HG02943 (cell line): ENCODE results near the gene CISD3.

Experiments
- ATAC-seq: cut with Tn5 transposase; IDR thresholded peaks from one replicate; pipeline ENCODE4 v1.9.1; 2021; ENCODE audit warnings: mild to moderate bottlenecking, low read depth, moderate library complexity; ENCODE audit not compliant: unreplicated experiment

The CISD3 gene

DNA sequence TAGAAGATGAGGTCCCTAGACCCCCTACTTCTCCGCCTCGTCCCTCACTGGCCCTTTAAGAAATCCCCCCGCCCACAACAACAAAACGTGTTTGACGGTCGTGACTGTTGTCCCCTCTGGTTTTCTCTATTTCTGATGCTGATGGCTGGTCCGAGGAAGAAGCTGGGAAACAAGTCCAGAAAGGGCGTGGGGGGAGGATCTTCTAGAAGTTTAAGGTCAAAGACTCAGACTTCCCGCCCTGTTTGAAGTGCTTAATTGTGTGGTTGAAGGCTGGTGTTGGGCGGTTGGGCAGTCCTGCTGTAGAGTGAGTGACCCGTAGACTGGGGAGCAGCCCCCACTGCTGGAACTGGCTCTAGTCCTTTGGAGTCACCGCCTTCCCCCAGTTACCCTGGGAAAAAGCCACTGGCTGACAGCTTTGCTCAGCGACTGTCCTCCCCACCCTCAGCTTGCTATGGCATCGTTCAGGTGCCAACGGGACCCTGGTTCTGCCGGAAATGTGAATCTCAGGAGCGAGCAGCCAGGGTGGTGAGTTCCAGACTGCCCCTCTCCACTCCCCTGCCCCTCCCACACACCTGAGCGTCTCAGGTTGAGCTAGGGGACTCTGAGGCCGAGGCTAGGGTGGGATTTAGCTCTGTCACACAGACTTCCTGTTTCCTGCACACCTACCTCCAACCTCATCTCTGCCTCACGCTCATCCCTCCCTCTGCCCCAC is 23.5 kb upstream of the CISD3 start:
- ATAC-seq: no peak

DNA sequence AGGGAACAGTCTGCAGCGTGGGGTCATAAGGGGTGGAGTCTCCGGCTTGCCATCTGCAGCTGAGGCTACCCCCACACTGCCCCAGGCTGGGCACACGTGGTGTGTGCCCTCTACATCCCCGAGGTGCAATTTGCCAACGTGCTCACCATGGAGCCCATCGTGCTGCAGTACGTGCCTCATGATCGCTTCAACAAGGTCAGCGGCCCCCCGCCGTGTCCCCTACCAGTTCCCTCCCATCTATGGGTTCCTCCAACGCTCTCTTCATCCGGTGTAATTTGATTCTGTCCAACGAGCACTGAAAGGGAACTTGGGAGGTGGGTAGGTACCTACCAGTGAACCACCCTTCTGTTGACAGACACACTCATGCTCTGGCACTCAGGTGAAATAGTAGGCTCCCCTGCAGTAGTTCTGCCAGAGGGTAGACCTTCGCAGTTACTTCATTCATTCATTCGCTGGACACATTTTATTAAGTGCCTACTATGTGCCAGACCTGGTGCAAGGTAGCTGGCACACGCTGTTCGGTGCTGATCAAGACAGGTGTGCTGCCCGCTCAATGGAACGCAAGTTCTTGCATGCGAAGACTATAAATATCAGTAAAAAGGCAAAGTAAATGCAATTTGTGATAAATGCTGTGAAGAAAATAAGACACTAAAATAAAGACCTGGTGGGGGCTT is 22.3 kb upstream of the CISD3 start:
- no peak for ATAC-seq

DNA sequence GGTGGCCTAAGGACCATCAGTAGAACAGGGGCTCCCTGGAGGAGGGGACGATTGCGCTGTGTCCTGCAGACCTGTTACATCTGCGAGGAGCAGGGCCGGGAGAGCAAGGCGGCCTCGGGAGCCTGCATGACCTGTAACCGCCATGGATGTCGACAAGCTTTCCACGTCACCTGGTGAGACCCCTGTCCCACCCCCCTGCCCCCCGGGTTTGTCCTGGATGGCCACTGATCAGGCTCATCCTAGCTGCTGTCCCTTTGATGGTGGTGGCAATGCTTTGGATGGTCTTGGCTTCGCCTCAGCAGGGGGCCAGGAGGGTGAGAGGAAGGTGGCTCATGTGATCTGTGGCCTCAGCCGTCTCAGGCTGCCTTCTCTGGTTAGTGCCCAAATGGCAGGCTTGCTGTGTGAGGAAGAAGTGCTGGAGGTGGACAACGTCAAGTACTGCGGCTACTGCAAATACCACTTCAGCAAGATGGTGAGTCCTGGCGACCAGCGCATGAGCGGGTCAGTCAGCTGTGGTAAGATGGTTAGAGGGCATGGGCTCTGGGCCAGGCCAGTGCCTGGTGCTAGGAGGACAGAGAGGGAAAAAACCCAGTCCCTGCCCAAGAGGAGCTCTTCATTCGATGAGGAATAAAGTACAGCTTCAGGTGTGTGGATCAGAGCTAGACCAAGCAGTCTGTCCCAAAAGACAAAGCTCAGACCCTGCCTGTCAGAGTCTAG is 20.9 kb upstream of the CISD3 start:
- no peak for ATAC-seq

DNA sequence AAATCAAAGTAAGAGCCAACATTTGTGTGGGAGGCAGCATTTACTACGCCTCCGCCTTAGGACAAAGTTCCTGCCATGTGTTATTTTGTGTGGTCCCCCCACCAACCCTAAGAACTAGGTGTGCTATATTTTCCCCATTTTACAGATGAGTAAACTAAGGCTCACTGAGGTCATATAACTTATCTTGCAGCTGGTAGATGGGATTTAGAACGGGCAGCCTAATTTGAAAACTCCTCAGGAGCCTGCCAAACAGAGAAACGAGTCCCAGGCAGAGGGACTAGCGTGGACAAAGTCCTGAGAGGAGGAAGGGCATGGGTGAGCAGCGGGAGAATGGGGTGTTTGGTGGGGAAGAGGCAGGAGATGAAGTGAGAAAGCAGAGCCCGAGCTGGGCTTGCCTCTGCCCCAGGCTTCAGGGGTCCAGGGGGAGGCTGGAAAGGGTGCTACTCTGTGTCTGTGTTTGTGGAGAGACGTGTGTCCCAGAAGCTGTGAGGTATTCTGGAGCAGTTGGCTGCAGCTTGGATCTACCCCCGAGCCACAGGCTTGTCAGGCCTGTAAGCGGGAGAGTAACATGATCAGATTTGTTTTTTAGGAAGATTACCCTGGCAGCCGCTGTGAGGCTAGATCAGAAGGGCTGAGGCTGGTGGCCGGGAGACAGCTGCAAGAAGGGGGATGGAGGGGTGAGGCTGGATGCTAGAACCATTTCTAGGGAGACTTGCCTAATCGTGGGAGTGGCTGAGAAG is 20.1 kb upstream of the CISD3 start:
- no peak for ATAC-seq

DNA sequence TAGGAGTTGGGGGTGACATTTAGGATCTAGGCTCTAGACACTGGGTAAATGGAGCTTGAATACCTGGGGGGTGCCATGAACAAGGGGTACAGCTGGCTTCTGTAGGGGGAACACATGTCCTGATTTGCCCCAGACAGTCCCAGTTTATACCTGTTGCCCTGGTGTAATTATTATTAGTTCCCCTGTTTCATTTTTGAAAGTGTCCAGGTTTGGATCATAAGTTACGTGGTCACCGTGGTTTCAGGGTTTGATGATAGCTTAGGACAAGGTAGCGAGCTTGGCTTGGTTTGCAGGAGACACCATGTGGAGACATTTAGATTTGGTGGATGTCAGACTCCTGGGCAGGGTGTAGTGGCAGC is 19.6 kb upstream of the CISD3 start:
- ATAC-seq: no peak

DNA sequence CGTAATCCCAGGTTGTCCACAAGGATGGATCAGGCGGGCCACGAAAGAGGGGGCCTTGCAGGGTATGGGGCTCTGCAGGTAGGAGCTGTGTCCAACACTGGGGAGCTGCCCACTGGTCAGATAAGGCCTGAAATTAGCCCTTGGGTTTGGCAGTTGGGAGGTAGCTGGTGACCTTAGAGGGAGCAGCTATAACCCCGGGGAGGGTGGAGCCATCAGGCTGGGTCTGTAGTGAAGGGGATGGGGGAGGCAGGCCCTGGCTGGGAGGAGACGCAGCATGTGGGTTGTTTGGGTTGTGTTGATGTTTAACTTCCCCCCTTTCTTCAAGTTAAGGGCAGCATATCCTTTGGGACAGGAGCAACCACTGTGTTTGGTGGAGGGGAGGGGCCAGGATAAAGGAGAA is 19.2 kb upstream of the CISD3 start:
- no peak for ATAC-seq

DNA sequence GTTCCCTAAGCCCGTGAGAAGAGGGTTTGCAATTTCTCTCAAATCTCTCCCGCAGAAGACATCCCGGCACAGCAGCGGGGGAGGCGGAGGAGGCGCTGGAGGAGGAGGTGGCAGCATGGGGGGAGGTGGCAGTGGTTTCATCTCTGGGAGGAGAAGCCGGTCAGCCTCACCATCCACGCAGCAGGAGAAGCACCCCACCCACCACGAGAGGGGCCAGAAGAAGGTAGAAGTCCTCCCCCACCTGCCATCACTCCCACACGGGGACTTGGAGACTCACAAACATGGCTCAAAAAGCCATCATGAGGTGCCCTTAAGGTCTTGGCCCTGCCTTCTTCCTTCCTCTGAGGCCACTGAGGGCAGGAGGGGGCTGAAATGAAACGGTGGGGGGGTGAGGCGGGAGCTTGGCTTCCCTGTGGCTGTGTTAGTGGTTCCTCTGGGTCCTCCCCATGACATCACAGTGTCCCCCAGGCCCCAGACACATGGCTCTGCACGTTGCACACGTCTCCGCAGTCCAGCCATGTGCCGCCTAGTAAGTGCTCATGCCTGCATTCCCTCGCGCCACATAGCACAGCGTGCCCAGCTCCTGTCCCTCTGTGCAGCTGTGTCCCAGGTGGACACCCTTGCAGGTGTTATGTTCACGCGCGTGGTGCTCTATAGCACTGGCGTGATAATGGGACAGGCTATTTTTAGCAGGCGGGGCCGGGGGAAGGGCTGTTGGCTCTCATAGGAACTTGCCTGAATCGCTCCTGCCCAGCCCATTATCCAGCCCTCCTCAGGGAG is 18.2 kb upstream of the CISD3 start:
- no peak for ATAC-seq

DNA sequence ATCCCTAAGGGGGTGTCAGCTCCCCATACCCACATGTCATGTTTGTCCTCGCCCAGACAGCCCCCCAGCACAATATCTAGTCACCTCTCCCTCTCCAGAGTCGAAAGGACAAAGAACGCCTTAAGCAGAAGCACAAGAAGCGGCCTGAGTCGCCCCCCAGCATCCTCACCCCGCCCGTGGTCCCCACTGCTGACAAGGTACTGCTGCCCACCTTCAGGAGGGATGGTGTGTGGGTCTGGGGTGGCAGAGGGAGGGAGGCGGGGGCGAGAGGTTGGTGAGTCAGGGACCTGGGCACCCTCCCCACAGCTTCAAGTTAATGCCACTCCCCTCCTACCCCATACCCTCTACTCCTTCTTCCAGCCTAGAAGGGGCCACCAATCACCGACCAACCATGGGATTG is 17.5 kb upstream of the CISD3 start:
- no peak for ATAC-seq

DNA sequence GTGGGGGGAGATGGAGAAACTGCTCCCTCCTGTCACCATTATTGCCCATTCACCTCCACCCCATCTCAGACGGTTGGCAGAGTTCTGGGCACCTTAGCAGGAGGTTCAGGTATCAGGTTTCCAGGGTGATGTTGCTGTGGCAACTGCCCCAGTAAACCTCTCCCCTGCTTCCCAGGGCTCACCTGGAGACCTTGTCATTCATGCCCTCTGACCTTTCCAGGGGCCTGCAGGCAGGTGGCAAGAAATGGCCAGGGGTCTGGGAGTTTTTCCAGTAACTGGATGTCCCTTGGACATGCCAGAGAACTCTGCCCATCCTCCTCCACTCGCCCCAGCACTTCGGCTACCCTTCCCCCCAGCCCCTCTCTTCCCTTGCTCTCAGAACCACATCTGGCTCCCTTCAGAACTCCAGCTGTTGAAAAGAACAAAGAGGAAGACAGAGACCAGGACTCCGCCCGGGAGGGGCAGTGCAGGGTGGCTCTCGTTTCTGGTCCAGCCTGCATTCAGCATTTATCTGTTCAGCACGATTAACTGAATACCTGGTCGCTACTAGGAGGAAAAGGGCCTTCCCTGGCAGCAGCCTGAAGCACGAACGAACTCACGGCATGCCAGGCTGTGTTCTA is 16.6 kb upstream of the CISD3 start:
- ATAC-seq: no peak

DNA sequence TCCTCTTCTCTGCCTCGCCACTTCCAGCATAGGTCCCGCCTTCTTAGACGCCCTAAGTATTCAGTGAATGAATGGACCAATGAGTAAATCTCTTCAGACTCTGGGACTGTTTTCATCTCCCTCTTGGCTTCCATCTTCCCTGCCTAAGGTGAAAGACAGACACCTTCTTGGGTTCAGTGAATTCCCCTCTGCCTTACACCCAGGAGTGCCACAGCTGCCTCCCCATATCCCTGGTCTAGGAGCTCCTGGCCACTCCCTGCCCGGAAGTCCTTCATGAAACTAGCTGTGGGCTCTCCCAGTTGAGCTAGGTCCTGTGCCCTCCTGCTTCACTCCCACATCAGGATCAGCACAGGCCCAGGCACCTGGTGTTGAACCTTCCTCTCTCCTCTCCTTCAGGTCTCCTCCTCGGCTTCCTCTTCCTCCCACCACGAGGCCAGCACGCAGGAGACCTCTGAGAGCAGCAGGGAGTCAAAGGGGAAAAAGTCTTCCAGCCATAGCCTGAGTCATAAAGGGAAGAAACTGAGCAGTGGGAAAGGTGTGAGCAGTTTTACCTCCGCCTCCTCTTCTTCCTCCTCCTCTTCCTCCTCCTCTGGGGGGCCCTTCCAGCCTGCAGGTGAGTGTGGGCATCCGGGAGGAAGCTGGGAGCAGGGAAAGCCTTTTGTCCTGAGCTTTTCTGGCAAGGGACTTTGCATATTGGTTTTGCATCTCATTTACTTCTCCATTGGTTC is 14.8 kb upstream of the CISD3 start:
- ATAC-seq: no peak

DNA sequence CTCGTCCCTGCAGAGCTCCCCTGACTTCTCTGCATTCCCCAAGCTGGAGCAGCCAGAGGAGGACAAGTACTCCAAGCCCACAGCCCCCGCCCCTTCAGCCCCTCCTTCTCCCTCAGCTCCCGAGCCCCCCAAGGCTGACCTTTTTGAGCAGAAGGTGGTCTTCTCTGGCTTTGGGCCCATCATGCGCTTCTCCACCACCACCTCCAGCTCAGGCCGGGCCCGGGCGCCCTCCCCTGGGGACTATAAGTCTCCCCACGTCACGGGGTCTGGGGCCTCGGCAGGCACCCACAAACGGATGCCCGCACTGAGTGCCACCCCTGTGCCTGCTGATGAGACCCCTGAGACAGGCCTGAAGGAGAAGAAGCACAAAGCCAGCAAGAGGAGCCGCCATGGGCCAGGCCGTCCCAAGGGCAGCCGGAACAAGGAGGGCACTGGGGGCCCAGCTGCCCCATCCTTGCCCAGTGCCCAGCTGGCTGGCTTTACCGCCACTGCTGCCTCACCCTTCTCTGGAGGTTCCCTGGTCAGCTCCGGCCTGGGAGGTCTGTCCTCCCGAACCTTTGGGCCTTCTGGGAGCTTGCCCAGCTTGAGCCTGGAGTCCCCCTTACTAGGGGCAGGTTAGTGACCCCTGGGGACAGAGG is 13.7 kb upstream of the CISD3 start:
- ATAC-seq: no peak

DNA sequence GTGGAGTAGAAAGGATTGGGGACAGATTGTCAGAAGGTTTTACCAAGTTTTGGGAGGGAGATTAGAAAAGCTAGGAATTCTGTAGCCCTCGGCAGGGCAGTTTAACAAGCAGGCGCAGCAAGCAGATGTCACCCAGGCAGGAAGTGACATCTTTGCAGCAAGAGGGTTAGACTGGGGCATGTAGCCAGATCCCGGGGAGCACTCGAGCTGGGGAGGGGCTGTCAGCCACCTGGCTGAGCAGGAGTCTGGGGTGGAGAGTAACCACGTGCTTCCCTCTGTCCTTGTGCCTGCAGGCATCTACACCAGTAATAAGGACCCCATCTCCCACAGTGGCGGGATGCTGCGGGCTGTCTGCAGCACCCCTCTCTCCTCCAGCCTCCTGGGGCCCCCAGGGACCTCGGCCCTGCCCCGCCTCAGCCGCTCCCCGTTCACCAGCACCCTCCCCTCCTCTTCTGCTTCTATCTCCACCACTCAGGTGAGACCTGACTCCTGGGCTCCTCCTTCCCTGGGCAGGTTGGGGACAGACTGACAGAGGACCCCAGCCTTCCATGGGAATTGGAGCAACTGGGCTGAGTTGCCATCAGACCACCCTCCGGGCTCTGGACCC is 12.9 kb upstream of the CISD3 start:
- ATAC-seq: no peak

DNA sequence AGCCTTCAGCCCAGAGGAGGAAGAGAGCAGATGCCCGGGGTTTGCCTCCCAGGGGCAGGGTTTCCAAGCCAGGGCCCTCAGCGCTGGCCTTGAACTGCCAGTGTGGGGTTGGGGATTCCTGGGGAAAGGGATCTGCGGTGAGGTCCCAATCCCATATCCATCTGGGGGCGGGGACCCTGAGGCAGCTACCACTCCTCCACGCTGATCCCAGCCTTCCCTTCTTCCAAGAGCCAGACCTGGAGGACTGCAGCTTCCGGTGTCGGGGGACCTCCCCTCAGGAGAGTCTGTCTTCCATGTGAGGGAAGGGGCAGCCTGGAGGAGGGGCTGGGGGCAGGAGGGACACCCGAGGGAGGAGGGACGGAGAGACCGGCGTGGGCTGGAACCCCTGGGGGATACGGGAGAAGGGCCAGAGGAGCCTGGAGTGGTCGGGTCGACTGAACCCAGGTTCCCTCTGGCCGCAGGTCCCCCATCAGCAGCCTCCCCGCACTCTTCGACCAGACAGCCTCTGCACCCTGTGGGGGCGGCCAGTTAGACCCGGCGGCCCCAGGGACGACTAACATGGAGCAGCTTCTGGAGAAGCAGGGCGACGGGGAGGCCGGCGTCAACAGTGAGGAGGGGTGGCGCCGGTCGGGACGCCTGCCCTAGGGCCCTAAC is 10.7 kb upstream of the CISD3 start:
- ATAC-seq: no peak

DNA sequence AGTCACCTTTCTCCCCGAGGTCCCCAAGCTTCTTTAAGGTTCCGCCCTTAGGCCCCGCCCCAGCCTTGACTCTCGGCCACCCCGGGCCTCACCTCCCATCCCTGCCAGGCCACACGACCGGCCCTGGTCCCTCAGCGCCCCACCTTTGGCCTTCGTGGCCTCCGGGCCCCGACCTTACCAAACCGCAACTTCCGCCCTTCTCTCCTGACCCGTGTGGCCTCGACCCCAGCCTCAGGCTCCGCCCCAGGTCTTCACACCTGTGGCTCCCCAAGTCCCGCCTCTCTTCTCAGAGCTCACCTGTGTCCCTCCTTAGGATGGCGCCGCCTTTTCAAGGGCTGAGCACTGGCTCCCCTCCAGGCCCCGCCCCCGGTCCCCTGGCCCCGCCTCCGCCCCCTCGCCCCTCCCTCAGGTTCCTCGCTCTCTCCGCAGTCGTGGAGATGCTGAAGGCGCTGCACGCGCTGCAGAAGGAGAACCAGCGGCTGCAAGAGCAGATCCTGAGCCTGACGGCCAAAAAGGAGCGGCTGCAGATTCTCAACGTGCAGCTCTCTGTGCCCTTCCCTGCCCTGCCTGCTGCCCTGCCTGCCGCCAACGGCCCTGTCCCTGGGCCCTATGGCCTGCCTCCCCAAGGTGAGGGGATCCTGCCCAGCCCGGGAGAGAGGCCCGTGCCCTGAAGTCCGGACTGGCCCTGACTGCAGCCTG is 10.0 kb upstream of the CISD3 start:
- ATAC-seq: no peak

DNA sequence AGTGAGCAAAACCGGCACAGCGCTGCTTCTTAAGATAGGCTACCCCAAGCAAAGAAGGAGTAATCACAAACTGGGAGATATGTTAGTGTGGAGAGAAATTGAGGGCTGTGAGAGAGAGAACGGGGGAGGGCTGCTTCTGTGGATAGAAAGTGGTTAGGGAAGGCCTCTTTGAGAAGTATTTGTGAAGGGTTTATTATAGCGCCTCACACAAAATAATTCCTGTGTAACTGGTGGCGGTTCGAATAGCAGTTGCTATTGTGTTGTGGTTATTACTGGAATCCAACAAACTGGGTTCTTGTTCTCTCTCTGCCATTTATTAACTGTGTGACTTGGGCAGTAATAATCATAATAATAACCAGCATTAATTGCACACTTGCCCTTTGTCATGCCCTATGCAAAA is 9.2 kb upstream of the CISD3 start:
- no peak for ATAC-seq

DNA sequence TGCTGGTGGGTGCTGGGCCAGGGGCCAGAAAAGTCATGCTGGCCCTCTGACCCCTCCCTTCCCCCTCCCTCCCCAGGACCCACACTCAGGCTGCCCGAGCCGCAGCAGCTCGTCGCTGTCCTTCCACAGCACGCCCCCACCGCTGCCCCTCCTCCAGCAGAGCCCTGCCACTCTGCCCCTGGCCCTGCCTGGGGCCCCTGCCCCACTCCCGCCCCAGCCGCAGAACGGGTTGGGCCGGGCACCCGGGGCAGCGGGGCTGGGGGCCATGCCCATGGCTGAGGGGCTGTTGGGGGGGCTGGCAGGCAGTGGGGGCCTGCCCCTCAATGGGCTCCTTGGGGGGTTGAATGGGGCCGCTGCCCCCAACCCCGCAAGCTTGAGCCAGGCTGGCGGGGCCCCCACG is 8.3 kb upstream of the CISD3 start:
- no peak for ATAC-seq

DNA sequence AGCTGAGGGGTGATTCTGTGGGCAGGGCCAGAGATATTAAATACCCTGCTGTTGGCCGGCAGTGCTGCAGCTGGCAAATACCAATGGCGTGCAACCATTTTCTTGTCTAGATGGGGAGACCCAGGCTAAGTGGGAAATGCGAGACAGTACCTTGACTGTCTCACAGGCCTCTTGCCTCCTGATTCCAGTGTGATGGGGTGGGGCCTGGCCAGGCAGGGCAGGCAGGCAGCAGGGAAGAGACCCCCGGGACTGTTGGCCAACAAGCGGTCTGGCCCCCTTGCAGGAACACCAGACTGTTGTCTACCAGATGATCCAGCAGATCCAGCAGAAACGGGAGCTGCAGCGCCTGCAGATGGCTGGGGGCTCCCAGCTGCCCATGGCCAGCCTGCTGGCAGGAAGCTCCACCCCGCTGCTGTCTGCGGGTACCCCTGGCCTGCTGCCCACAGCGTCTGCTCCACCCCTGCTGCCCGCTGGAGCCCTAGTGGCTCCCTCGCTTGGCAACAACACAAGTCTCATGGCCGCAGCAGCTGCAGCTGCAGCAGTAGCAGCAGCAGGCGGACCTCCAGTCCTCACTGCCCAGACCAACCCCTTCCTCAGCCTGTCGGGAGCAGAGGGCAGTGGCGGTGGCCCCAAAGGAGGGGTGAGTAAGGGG is 5.7 kb upstream of the CISD3 start:
- no peak for ATAC-seq
